ENCODE data around the gene ZFHX2.

Gene ZFHX2

GRCh38 chr14:23518709-23519108, 32.9 kb downstream of the ZFHX2 start:
- DNase-seq (ENCODE audit: low read depth in 2 of 2) = no peak

DNA sequence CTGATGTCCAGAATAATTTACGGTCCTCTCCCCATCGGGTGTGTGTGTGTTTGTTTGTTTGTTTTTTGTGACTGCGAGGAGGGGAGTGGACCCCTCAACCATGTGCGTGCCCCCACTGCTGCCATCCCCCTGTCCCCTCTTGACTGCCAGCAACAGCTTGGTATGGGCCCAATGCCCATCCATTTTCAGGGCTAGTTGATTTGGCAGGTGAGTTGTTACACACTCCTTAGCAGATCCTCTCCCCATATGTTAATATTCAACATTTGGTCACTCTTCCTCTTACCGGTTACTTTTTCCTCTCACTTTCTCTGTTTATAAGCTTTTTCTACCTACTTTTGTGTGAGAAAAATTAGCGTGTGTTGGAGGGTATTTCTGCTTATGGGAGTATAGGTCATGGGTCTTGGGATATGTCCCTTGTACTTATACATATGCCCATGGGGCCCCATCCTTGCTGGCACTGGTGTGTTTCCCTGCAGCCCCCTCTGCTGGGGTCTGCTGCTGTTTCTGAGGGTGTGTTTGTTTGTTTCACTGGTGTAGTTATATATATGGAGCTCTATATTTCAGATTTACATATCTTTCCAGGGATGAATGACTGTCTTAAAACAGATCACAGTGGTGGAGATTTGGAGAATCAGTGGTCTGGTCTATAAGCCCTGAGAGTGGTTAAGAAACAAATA, 33.8 kb downstream of the ZFHX2 start:
- DNase-seq (ENCODE audit: low read depth in 2 of 2) = no peak

DNA sequence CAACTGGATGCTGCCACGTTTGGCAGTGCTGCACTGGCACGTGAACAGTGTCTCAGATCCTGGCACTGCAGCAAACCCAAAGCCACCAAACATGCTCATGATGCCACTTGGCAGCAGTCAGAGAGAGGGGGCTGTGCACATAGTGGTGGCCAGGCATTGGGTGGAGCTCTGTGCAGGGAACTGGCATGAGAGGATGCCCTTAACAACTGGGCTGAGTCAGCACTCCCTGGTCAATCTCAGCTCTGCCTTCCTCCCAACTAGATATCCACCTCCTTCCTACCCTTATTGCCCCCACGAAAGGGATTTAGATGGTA, 37.0 kb downstream of the ZFHX2 start:
- no peak for DNase-seq (ENCODE audit: low read depth in 2 of 2)

GRCh38 chr14:23513818-23514643, 37.5 kb downstream of the ZFHX2 start:
- DNase-seq (ENCODE audit: low read depth in 2 of 2) = no peak

DNA sequence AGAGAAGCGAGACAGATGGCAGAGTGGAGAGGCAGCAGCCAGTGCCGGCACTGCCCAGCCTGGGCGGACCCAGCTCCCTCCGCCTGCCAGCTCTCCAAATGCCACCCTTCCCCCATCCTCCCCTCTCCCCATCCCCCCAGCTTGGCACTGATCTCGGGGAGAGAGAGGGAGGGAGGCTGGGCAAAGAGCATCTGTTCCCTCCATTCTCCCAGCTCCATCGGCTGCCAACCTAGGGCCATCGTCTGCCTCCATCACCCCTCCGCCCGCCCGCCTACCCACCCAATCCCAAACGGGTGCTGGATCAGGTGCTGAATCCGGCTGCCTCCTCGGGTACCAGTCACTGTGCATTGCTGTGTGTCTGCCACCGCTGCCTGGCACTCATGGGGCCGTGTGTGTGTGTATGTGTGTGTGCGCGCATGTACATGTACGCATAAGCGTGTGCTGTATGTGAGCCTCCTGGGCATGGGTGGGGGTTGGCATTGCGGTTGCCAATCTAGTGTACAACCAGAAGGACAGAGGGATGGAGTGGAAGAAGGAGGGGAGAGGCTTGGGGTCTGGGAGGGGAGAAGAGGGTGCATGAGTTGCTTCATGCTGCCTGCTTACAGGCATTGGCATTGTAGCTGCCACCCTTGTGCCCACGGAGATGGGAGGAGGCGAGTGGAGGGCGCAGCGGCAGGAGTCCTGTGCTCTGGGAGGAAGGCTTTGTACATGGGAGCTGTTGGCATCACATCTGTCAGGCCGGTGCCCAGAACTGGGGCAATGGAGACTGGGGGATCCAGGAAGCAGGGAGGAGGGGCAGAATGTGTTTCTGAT, 38.4 kb downstream of the ZFHX2 start:
- no peak for DNase-seq (ENCODE audit: low read depth in 2 of 2)

GRCh38 chr14:23512156-23512555, 39.4 kb downstream of the ZFHX2 start:
- DNase-seq (ENCODE audit: low read depth in 2 of 2) = no peak

- no peak for DNase-seq (ENCODE audit: low read depth in 2 of 2)
These were observed 57.3 kb downstream of the ZFHX2 start for GRCh38 chr14:23494223-23494622.

- no peak for DNase-seq (ENCODE audit: low read depth in 2 of 2)
These were observed 58.8 kb downstream of the ZFHX2 start for GRCh38 chr14:23492618-23493272.

DNA sequence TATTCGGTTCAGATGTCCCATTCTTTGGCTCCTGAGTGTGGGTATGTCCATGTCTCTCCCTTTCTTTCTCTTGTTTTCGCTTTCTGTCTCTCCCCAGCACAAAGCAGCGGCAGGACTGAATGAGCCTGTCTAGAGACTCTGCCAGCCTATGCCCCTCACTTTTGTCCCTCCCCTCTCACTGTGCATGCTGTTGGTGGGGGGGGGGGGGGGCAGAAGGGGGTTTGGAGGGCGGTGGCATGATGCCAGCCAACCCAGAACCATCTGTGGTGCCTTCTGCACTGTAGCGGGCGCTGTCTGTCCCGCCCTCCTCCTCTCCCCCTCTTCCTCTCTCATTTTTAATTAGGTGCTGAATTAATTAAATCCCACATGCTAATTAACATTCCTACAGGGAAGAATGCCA, 64.3 kb downstream of the ZFHX2 start:
- no peak for DNase-seq (ENCODE audit: low read depth in 2 of 2)

- no peak for DNase-seq (ENCODE audit: low read depth in 2 of 2)
These were observed 65.5 kb downstream of the ZFHX2 start for GRCh38 chr14:23486036-23486435.

GRCh38 chr14:23485326-23485725, 66.2 kb downstream of the ZFHX2 start:
- DNase-seq (ENCODE audit: low read depth in 2 of 2) = no peak

GRCh38 chr14:23483236-23483854, 68.2 kb downstream of the ZFHX2 start:
- DNase-seq (ENCODE audit: low read depth in 2 of 2) = no peak

GRCh38 chr14:23482823-23483148, 68.8 kb downstream of the ZFHX2 start:
- no peak for DNase-seq (ENCODE audit: low read depth in 2 of 2)

DNA sequence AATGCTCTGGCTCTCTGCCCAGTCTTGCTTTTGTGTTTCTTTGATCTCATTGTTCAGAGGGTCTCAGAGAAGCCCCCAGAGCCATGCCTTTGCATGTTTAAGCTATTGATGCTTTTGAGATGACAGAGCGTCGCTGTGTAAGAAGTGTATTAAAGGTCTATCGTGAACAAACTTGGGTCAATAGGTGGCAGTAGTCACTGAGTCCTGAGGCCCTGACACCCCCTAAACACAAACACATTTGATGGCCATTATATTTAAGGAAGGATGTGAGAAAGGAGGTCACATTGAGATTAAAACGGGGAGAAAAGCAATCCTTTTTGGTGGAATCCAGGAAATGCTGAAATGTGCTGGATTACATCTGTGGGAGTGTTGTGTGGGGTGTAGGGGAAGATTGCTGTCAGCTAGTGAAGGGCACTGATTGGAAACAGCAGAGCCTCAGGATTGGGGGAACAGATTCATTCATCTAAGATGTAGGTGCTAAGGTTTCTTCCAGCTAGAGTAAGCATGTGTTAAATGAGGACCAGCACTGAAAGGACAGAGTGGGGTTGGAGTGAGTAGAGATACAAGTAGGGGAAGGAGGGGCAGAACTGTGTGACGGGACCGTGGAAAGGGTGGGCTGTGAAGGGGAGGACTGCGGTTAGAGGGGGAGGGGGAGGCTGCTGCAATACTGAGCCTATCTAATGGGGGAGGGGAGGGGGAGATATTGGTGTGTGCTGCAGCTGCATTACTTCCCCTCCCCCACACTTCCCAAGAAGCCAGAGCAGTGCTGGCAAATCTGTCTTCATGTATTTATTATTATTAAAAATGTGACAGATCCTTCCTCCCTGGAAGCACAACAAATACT, 69.4 kb downstream of the ZFHX2 start:
- DNase-seq (ENCODE audit: low read depth in 2 of 2) = no peak

DNA sequence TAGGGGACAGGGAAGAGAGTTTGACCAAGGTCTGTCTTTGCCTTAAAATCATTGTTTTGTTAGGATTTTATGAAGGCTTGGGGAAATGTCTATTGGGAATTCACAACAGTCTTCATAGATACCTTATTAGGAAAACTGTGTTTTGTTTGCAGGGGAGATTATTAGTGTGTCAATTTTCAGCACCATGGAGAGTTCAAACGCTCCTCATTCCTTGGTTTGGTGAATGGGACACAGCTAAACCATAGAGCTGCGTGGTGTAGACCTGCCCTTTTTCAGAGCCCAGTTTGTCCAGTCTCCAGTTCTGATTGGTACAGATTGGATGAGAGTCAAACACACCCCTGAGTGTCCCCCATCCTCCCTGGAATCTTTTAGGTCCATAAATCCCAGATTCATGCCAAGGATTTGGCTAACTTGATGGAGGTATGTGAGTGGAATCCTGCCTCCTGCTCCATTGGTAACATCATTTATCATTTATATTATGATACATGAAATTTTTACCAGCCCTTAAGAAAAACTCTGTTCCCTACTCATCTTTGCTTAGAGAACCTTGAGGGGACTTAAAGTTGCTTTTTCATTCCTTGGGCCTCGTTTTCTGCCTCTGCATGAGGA, 70.1 kb downstream of the ZFHX2 start:
- DNase-seq (ENCODE audit: low read depth in 2 of 2) = no peak

DNA sequence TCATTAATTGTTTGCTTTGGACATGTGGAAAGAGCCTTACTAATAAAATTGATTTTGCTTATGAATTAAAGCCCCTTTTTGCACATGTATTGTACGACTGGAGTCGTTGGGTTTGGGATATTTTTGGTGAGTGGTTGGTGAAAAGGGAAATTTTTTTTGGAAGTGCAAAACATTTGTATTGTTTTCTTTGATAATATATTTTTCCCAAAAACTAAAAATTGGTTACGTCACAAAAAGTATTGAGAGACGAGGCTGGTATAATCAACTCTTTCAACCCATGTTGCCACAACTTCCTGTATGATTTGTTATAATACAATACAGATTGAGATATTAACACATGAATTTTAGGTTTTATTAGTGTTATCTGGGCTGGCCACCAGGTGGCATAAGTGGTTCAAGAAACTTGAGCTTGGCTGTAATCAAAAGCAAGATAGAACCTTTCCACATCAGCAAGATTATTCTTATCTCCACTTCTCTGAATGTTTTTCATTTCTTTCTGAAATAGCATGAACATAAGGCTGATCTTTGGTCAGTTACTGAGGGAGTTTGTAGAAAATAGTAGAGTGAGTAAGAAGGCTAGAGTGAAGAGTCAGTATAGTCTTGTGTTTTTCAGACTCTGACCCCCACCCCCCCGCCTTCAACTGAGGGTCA, 73.3 kb downstream of the ZFHX2 start:
- peak; percentile 10 to 42 for DNase-seq (ENCODE audit: low read depth in 2 of 2)

DNA sequence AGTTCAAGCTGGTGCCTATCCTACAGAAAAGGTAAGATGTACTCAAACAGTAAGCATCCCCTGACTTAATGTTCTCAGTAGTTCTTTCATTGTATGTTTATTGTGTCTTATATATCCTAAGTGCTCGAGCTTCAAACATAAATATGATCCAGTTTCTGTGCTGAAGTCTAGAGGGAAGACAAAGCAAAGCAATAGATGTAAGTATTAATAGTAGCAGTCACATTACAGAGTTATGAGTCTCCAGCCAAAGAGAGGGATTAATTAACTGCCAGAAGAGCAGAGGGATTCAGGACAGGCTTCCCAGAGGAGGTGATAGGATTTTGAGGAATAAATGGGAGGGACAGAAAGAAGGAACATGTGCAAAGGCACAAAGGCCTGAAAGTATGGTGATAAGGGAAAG, 80.6 kb downstream of the ZFHX2 start:
- no peak for DNase-seq (ENCODE audit: low read depth in 2 of 2)
